C4-2B (cell line): ENCODE measurements around the gene APLF.

Experiments
- ZFX ChIP-seq: fragments of 450-650 bp; IDR thresholded peaks from 2 replicates; pipeline ENCODE4 v1.6.1; 2017
- TF ChIP-seq, protein P1 (sequence below): fragments of 450-650 bp; conservative IDR thresholded peaks from 2 replicates; pipeline ENCODE4 v1.5.1; 2017; ENCODE audit warnings: mild to moderate bottlenecking

DNA sequence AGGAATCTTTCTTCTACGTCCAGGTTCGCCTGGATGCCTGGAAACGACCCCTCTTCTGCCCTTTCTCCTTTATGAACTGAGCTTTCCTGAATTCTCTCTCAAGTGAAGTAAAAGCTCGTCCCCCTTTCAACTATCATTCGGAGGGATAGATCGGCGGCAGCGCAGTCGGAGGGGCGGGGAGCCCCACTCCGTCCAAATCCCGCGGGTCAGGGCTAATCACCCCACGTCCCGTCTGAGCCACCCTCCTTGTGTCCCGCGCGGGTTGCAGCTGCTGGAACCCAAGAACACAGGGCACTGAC lies 658 bp upstream of the APLF start:
- TF ChIP-seq, protein P1, sequence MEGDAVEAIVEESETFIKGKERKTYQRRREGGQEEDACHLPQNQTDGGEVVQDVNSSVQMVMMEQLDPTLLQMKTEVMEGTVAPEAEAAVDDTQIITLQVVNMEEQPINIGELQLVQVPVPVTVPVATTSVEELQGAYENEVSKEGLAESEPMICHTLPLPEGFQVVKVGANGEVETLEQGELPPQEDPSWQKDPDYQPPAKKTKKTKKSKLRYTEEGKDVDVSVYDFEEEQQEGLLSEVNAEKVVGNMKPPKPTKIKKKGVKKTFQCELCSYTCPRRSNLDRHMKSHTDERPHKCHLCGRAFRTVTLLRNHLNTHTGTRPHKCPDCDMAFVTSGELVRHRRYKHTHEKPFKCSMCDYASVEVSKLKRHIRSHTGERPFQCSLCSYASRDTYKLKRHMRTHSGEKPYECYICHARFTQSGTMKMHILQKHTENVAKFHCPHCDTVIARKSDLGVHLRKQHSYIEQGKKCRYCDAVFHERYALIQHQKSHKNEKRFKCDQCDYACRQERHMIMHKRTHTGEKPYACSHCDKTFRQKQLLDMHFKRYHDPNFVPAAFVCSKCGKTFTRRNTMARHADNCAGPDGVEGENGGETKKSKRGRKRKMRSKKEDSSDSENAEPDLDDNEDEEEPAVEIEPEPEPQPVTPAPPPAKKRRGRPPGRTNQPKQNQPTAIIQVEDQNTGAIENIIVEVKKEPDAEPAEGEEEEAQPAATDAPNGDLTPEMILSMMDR = no peak
- TF ChIP-seq ZFX = no peak
